GM18517 (cell line): ENCODE measurements around the gene RUNX2.
A peak's percentile ranks its signal among the peaks of the same experiment; 100 is the strongest.

Experiments
- ATAC-seq: cut with Tn5 transposase; IDR thresholded peaks from one replicate; pipeline ENCODE4 v1.9.1; 2021; ENCODE audit warnings: mild to moderate bottlenecking, moderate library complexity; ENCODE audit not compliant: unreplicated experiment

The RUNX2 gene

GRCh38 chr6:45687570-45687969 is 359.4 kb downstream of the RUNX2 start:
- ATAC-seq: peak; percentile 87

- ATAC-seq: no peak
Measured at GRCh38 chr6:45688180-45688579, 360.1 kb downstream of the RUNX2 start.

GRCh38 chr6:45689926-45690615 is 361.9 kb downstream of the RUNX2 start:
- no peak for ATAC-seq

- no peak for ATAC-seq
Measured at GRCh38 chr6:45690846-45691245, 362.7 kb downstream of the RUNX2 start.

- ATAC-seq: no peak
Measured at GRCh38 chr6:45691426-45691825, 363.3 kb downstream of the RUNX2 start.

- no peak for ATAC-seq
Measured at GRCh38 chr6:45692021-45692420, 363.9 kb downstream of the RUNX2 start.

- ATAC-seq: no peak
Measured at GRCh38 chr6:45696738-45697137, 368.6 kb downstream of the RUNX2 start.

- ATAC-seq: peak; percentile 88
Measured at GRCh38 chr6:45697605-45698004, 369.5 kb downstream of the RUNX2 start.

GRCh38 chr6:45698046-45698445 is 369.9 kb downstream of the RUNX2 start:
- ATAC-seq: no peak

GRCh38 chr6:45699663-45700062 is 371.5 kb downstream of the RUNX2 start:
- ATAC-seq: no peak

GRCh38 chr6:45702849-45703739 is 375.0 kb downstream of the RUNX2 start:
- no peak for ATAC-seq

- no peak for ATAC-seq
Measured at GRCh38 chr6:45704056-45704800, 376.1 kb downstream of the RUNX2 start.

GRCh38 chr6:45705137-45705855 is 377.2 kb downstream of the RUNX2 start:
- ATAC-seq: no peak

- peak; percentile 39 for ATAC-seq
Measured at GRCh38 chr6:45706319-45706718, 378.2 kb downstream of the RUNX2 start.

GRCh38 chr6:45707176-45707575 is 379.0 kb downstream of the RUNX2 start:
- no peak for ATAC-seq

GRCh38 chr6:45709781-45710220 is 381.7 kb downstream of the RUNX2 start:
- ATAC-seq: peak; percentile 73

GRCh38 chr6:45710304-45710821 is 382.2 kb downstream of the RUNX2 start:
- ATAC-seq: peak; percentile 61

- no peak for ATAC-seq
Measured at GRCh38 chr6:45712076-45712475, 383.9 kb downstream of the RUNX2 start.

- no peak for ATAC-seq
Measured at GRCh38 chr6:45712786-45713185, 384.7 kb downstream of the RUNX2 start.
